Measurements from ENCODE around the gene CNTN1. TPM values are rescaled to one million over a fixed set of nuclear protein-coding genes. Genes with fewer than 3 reads are reported as not detected.

The CNTN1 gene
- total and polyA plus RNA-seq, 3 donors from 2014 or later, result 12.0 to 24.1 (median 21.7) TPM

GRCh38 chr12:40692765-40693206, 547 bp downstream of the CNTN1 start:
- DNase-seq, result no peak
- no peak for TF ChIP-seq POLR2A (IDR thresholded peaks at IDR 0.05)
- no peak for TF ChIP-seq CTCF (IDR thresholded peaks at IDR 0.05)
- WGBS, 2 donors, result 0 to 3% methylated on average over 11 to 33 of the region's 33 CpGs
- no peaks in the 10 kb centered on the region for H3K4me1 ChIP-seq
- intact Hi-C loops (cut with DNase I; ENCODE audit: low total_unique reads), result no loop called here
- no peaks in the 10 kb centered on the region for H3K27me3 ChIP-seq
- no peak overlapping the region for H3K27ac ChIP-seq
- H3K36me3 ChIP-seq (ENCODE audit: low read depth, missing control alignments), result no peaks in the 10 kb centered on the region
- H3K9me3 ChIP-seq, result no peaks in the 10 kb centered on the region
- H3K4me3 ChIP-seq, result peak overlapping the region; percentile 76 to 86

- Histone ChIP-seq H3K27me3 (no peaks in the 10 kb centered on the region), H3K36me3 (ENCODE audit: low read depth, missing control alignments) (no peaks in the 10 kb centered on the region), H3K4me3 (peak overlapping the region; percentile 76 to 86), H3K9me3 (no peaks in the 10 kb centered on the region), H3K4me1 (no peaks in the 10 kb centered on the region), H3K27ac (no peak overlapping the region)
- WGBS, 2 donors, result 4 to 5% methylated on average over 12 to 24 of the region's 24 CpGs
- no peak for TF ChIP-seq CTCF (IDR thresholded peaks at IDR 0.05)
- no peak for TF ChIP-seq POLR2A (IDR thresholded peaks at IDR 0.05)
- peak; percentile 74 for DNase-seq
- intact Hi-C loops (cut with DNase I; ENCODE audit: low total_unique reads), result no loop called here
These were observed 1.1 kb downstream of the CNTN1 start for GRCh38 chr12:40693207-40693821.

DNA sequence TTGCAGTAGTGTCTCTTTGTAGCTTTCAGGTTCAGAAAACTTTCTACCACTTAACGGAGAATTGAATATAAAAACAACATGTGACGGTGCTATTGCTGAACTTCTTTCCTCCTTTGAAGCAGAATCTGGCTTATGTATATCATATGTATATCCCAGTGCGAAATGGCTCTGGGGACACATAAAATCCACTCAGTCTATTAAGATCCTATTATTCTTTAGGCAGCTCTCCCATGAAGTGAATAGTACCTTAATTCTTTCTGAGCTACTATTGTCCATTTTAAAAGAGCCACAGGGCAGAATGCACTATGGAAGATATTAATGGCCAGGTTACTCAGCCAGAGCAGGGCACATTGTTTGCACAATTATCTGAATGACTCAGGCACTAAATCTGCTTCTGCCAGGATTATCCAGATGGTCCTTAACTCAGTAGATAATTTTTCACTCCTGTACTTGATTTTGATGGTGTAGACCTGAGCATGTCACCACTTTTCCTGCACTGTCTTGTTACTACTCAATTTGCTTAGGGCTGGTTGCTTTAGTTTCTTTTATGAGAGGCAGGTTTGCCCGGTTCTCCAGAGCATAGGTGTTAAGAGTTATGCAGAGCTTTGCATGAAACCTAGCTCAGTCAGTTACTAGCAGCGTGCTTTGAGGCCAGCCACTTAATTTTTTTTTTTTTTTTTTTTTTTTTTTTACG, 5.5 kb downstream of the CNTN1 start:
- Histone ChIP-seq H3K4me1 (no peaks in the 10 kb centered on the region), H3K27ac (no peak overlapping the region), H3K36me3 (ENCODE audit: low read depth, missing control alignments) (no peaks in the 10 kb centered on the region), H3K4me3 (no peak overlapping the region), H3K9me3 (no peaks in the 10 kb centered on the region), H3K27me3 (no peaks in the 10 kb centered on the region)
- intact Hi-C loops (cut with DNase I; ENCODE audit: low total_unique reads), result no loop called here
- TF ChIP-seq CTCF (IDR thresholded peaks at IDR 0.05) (no peak), POLR2A (IDR thresholded peaks at IDR 0.05) (no peak)
- no peak for DNase-seq
- 59 to 80% methylated on average over 6 of the region's 6 CpGs for WGBS, 2 donors

GRCh38 chr12:40701756-40702155, 9.5 kb downstream of the CNTN1 start:
- no peak overlapping the region for H3K27ac ChIP-seq
- no peaks in the 10 kb centered on the region for H3K36me3 ChIP-seq (ENCODE audit: low read depth, missing control alignments)
- intact Hi-C loops (cut with DNase I; ENCODE audit: low total_unique reads), result no loop called here
- H3K27me3 ChIP-seq, result no peaks in the 10 kb centered on the region
- H3K9me3 ChIP-seq, result no peaks in the 10 kb centered on the region
- H3K4me1 ChIP-seq, result no peaks in the 10 kb centered on the region
- no peak for DNase-seq
- WGBS, 2 donors, result 90 to 99% methylated on average over 4 of the region's 4 CpGs
- no peak overlapping the region for H3K4me3 ChIP-seq
- TF ChIP-seq POLR2A (IDR thresholded peaks at IDR 0.05) (no peak), CTCF (IDR thresholded peaks at IDR 0.05) (no peak)

DNA sequence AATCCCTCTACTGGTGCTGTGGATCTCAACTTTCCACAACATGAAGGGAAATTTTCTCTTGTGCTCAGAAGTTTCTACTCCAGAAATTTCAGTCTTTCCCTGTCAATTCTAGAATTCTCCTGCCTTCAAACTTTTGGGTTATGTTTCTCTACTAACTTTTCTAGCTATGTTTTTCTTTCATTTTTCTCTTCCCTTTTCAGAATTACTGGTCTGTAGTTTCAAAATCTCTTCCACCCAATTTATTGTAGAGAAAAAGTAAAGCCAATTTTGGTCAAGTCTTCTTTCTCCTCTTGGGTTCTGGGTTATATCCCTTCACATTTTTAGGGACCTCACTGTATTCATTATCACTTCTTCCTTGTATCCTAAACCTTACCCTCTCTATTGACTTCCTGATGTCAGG, 18.9 kb downstream of the CNTN1 start:
- H3K9me3 ChIP-seq, result no peaks in the 10 kb centered on the region
- intact Hi-C loops (cut with DNase I; ENCODE audit: low total_unique reads), result no loop called here
- H3K36me3 ChIP-seq (ENCODE audit: low read depth, missing control alignments), result no peaks in the 10 kb centered on the region
- TF ChIP-seq POLR2A (IDR thresholded peaks at IDR 0.05) (no peak), CTCF (IDR thresholded peaks at IDR 0.05) (no peak)
- DNase-seq, result no peak
- no peaks in the 10 kb centered on the region for H3K27me3 ChIP-seq
- H3K4me3 ChIP-seq, result no peak overlapping the region
- H3K27ac ChIP-seq, result no peak overlapping the region
- no peaks in the 10 kb centered on the region for H3K4me1 ChIP-seq

Measured in testis (tissue), 3 donors.